HL-60 (cell line): ENCODE data around the gene RAET1G.

Experiments used
- DNase-seq, 2 experiments: peaks; one replicate each; pipeline ENCODE4 v3.0.0-alpha.2; 2010 to 2020; ENCODE audit warnings: low read depth in 1 of 2, low spot score in 1 of 2
- H3K27ac ChIP-seq: fragments of 250-450 bp; sonication (Bioruptor Pico); replicated peaks from 2 replicates; pipeline ENCODE4 v1.5.1; 2020; ENCODE audit warnings: mild to moderate bottlenecking, moderate library complexity
- H3K27me3 ChIP-seq: fragments of 250-450 bp; sonication (Bioruptor Pico); 2 replicates; pipeline ENCODE4 v1.5.1; 2021; ENCODE audit warnings: mild to moderate bottlenecking, moderate library complexity; ENCODE audit not compliant: insufficient read depth, poor library complexity, severe bottlenecking
- H3K4me3 ChIP-seq: replicated peaks from 2 replicates; pipeline ENCODE4 v1.5.1; 2011; ENCODE audit warnings: mild to moderate bottlenecking, control low read depth, low read length; ENCODE audit not compliant: insufficient read depth
- GABPA ChIP-seq: IDR thresholded peaks from 2 replicates; pipeline ENCODE4 v1.6.1; 2012; ENCODE audit warnings: low read depth
- POLR2AphosphoS5 ChIP-seq: IDR thresholded peaks from 2 replicates; pipeline ENCODE4 v1.6.1; 2012; ENCODE audit warnings: low read depth
- SPI1 ChIP-seq: IDR thresholded peaks from 2 replicates; pipeline ENCODE4 v1.6.1; 2012; ENCODE audit warnings: low read depth, mild to moderate bottlenecking, borderline replicate concordance
- TF ChIP-seq, protein P1 (sequence below): IDR thresholded peaks from 2 replicates; pipeline ENCODE4 v1.6.1; 2012; ENCODE audit warnings: low read depth; ENCODE audit not compliant: insufficient replicate concordance
- TF ChIP-seq, protein P2 (sequence below): IDR thresholded peaks from one replicate; pipeline ENCODE4 v1.5.1; 2011; ENCODE audit warnings: low read length, control low read depth, inconsistent platforms; ENCODE audit not compliant: insufficient read depth

Gene RAET1G

DNA sequence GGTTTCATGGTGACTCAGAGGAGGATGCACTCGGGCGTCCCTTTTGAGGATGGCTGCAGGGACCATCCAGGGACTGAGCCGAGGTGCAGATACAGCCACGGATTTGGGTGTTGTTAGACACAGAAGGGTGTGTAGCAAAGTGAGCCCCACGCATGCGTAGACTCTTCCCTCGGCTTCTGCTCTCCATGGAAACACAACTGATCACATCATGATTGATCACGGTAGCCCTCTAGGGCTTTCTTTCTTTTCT is 40.2 kb upstream of the RAET1G start:
- Histone ChIP-seq H3K27ac (no peak overlapping the region), H3K27me3 (peaks cover 24% of the 10 kb centered on the region), H3K4me3 (peak overlapping the region; percentile 49)
- TF ChIP-seq SPI1 (no peak), GABPA (no peak), POLR2AphosphoS5 (no peak)
- TF ChIP-seq, protein P1, sequence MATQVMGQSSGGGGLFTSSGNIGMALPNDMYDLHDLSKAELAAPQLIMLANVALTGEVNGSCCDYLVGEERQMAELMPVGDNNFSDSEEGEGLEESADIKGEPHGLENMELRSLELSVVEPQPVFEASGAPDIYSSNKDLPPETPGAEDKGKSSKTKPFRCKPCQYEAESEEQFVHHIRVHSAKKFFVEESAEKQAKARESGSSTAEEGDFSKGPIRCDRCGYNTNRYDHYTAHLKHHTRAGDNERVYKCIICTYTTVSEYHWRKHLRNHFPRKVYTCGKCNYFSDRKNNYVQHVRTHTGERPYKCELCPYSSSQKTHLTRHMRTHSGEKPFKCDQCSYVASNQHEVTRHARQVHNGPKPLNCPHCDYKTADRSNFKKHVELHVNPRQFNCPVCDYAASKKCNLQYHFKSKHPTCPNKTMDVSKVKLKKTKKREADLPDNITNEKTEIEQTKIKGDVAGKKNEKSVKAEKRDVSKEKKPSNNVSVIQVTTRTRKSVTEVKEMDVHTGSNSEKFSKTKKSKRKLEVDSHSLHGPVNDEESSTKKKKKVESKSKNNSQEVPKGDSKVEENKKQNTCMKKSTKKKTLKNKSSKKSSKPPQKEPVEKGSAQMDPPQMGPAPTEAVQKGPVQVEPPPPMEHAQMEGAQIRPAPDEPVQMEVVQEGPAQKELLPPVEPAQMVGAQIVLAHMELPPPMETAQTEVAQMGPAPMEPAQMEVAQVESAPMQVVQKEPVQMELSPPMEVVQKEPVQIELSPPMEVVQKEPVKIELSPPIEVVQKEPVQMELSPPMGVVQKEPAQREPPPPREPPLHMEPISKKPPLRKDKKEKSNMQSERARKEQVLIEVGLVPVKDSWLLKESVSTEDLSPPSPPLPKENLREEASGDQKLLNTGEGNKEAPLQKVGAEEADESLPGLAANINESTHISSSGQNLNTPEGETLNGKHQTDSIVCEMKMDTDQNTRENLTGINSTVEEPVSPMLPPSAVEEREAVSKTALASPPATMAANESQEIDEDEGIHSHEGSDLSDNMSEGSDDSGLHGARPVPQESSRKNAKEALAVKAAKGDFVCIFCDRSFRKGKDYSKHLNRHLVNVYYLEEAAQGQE, result no peak
- TF ChIP-seq, protein P2, sequence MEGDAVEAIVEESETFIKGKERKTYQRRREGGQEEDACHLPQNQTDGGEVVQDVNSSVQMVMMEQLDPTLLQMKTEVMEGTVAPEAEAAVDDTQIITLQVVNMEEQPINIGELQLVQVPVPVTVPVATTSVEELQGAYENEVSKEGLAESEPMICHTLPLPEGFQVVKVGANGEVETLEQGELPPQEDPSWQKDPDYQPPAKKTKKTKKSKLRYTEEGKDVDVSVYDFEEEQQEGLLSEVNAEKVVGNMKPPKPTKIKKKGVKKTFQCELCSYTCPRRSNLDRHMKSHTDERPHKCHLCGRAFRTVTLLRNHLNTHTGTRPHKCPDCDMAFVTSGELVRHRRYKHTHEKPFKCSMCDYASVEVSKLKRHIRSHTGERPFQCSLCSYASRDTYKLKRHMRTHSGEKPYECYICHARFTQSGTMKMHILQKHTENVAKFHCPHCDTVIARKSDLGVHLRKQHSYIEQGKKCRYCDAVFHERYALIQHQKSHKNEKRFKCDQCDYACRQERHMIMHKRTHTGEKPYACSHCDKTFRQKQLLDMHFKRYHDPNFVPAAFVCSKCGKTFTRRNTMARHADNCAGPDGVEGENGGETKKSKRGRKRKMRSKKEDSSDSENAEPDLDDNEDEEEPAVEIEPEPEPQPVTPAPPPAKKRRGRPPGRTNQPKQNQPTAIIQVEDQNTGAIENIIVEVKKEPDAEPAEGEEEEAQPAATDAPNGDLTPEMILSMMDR, result no peak
- DNase-seq, result no peak

DNA sequence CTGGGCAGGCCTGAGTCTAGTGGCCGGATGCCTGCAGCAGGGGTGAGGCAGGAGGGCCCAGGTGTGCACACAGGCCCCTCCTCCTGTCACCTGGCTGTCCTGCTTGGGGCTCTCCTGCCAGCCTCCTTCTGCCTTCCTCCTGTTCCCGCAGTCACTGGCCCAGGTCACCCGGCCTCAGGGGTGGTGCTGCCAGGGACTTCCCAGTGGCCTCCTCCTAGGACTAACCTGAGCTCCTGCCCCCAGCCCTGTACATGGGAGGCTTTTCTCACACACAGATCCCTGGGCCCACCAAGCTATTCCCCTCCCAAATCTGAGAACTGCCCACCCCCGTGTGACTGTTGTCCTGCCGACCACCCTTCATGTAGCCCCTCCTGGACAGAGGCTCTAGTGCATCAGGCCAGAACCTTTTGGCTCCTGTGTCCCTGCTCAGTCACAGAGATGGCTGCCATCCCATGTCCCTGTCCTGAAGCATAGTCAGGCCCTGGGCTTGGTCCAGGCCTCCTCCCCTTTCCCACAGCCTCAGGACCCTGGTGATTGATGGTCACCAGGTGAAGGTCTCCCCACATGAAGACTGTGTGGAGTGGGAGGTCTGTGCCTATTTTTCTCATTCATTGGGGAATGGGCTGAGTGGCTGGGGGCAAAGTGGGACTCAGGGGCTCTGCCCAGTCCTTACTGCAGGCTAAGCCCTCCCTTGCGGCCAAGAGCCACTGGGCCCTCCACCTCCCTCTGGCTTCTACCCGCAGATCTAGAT is 39.7 kb upstream of the RAET1G start:
- H3K27ac ChIP-seq, result no peak overlapping the region
- TF ChIP-seq SPI1 (no peak), POLR2AphosphoS5 (no peak), GABPA (no peak)
- TF ChIP-seq, protein P1, result no peak
- TF ChIP-seq, protein P2, result no peak
- peaks cover 28% of the 10 kb centered on the region for H3K27me3 ChIP-seq
- no peak overlapping the region for H3K4me3 ChIP-seq
- no peak for DNase-seq

DNA sequence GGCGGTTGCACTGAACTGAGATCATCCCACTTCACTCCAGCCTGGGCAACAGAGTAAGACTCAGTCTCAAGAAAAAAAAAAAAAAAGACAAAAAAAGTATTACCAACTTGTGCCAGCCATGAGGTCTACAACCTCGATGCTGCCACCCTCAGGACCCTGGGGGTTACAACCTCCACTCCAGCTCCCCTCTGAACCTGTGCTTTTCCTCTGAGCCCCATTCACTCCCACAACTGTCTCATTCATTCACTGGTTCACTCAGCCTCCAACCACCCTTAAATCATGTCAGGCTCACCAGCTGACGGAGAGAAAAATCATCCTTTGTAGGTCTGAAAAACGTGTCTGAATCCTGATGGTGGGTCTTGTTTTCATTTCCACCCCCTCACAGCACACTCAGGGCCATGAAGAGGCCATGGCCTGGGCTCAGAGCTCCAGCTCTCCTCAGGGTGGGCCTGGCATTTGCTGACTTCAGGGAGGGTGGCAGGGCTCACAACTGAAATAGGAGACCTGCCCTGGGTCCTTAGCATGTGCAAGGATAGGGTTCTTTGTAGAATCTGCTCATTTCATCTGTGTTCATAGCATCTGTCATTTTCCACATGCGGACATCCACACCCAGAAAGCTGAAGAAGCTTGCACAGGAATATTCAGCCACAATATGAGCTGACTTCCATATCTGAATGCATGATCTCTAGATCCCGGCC is 39.0 kb upstream of the RAET1G start:
- Histone ChIP-seq H3K27ac (no peak overlapping the region), H3K4me3 (no peak overlapping the region), H3K27me3 (peaks cover 35% of the 10 kb centered on the region)
- TF ChIP-seq GABPA (no peak), POLR2AphosphoS5 (no peak), SPI1 (no peak)
- TF ChIP-seq, protein P2, result no peak
- TF ChIP-seq, protein P1, result no peak
- DNase-seq, result no peak
